ENCODE data around the gene RBMY1J.
"Not testable (repeated sequence)": the region's sequence is repeated elsewhere in the genome, so short reads cannot be mapped to it uniquely, and the experiment has no call there.

- TF ChIP-seq CTCF (IDR thresholded peaks at IDR 0.05 in 8 of 11, conservative IDR thresholded peaks at IDR 0.05 in 3 of 11); POLR2AphosphoS5 (IDR thresholded peaks at IDR 0.05); POLR2A (IDR thresholded peaks at IDR 0.05): not testable (repeated sequence)
Observed at GRCh38 chrY:22461962-22462361, 58.8 kb downstream of the RBMY1J start.

All from spleen (tissue), 7 donors.